Suprapubic skin (tissue), 4 donors: ENCODE data around the gene PSG5. TPM values are rescaled to one million over a fixed set of nuclear protein-coding genes. Genes with fewer than 3 reads are reported as not detected.
"Not testable (repeated sequence)": the region's sequence is repeated elsewhere in the genome, so short reads cannot be mapped to it uniquely, and the experiment has no call there.

Source experiments
- DNase-seq, 2 donors: peaks; one replicate each; pipeline ENCODE4 v3.0.0-alpha.2; 2019; ENCODE audit warnings: low spot score in 2 of 2
- H3K27ac ChIP-seq: fragments of 200-600 bp; sonication (generic); one replicate; pipeline ENCODE4 v1.5.1; 2019
- H3K27me3 ChIP-seq: fragments of 200-600 bp; sonication (generic); one replicate; pipeline ENCODE4 v1.5.1; 2019
- H3K36me3 ChIP-seq: fragments of 200-600 bp; sonication (generic); one replicate; pipeline ENCODE4 v1.5.1; 2019
- H3K4me1 ChIP-seq: fragments of 200-600 bp; sonication (generic); one replicate; pipeline ENCODE4 v1.5.1; 2019
- H3K4me3 ChIP-seq: fragments of 200-600 bp; sonication (generic); one replicate; pipeline ENCODE4 v1.5.1; 2019; ENCODE audit warnings: mild to moderate bottlenecking
- H3K9me3 ChIP-seq: fragments of 200-600 bp; sonication (generic); one replicate; pipeline ENCODE4 v1.5.1; 2019
- CTCF ChIP-seq, 2 donors: fragments of 200-600 bp in 1 of 2; fragments of 450-650 bp in 1 of 2; sonication (generic) in 1 of 2; IDR thresholded peaks; one replicate each; pipeline ENCODE4 v1.5.1; 2016 to 2019; ENCODE audit warnings: antibody characterized with exemption in 2 of 2, mild to moderate bottlenecking in 1 of 2, moderate library complexity in 1 of 2
- EP300 ChIP-seq: sonication (generic); formaldehyde crosslinking; IDR thresholded peaks from one replicate; pipeline ENCODE4 v1.6.1; 2017; ENCODE audit warnings: antibody characterized with exemption
- POLR2A ChIP-seq, 2 donors: fragments of 450-650 bp; IDR thresholded peaks; one replicate each; pipeline ENCODE4 v1.6.1; 2017; ENCODE audit warnings: antibody characterized with exemption in 2 of 2, mild to moderate bottlenecking in 2 of 2, moderate library complexity in 2 of 2
- POLR2AphosphoS5 ChIP-seq, 3 donors: sonication (generic); formaldehyde crosslinking; IDR thresholded peaks; one replicate each; pipeline ENCODE4 v1.6.1; 2017; ENCODE audit warnings: antibody characterized with exemption in 3 of 3
- WGBS: methylation state at CpG from one replicate; pipeline ENCODE4 v1.1.5; 2018; 5-methylcytosine and 5-hydroxymethylcytosine counted together
- total RNA-seq, 4 donors: library from RNA; depleted of rRNA; stranded (reverse); fragments of >200 nt; gene quantifications; one replicate each; pipeline ENCODE4 v1.1.0, GENCODE V29; 2016

PSG5 gene
- total RNA-seq, 4 donors from 2014 or later, result 0.47 to 0.51 TPM; not detected in 2

- H3K36me3 ChIP-seq, H3K9me3 ChIP-seq, DNase-seq, H3K4me1 ChIP-seq, H3K27ac ChIP-seq, H3K27me3 ChIP-seq, H3K4me3 ChIP-seq: not testable (repeated sequence)
- peak in 1 of 2 donors; percentile 28 for TF ChIP-seq CTCF (IDR thresholded peaks at IDR 0.05)
- WGBS, result 72% methylated on average over 7 of the region's 9 CpGs
Measured at GRCh38 chr19:43188092-43188491, 1.8 kb upstream of the PSG5 start.

GRCh38 chr19:43181869-43182771 is 4.2 kb downstream of the PSG5 start:
- not testable (repeated sequence) for H3K27me3 ChIP-seq, H3K4me3 ChIP-seq, H3K9me3 ChIP-seq, H3K36me3 ChIP-seq, H3K27ac ChIP-seq, H3K4me1 ChIP-seq, DNase-seq
- WGBS, result 40% methylated on average over 4 of the region's 4 CpGs

- 25% methylated on average over 1 of the region's 1 CpG for WGBS
- not testable (repeated sequence) for H3K27me3 ChIP-seq, DNase-seq, H3K4me1 ChIP-seq, H3K4me3 ChIP-seq, H3K9me3 ChIP-seq, H3K36me3 ChIP-seq, H3K27ac ChIP-seq
- TF ChIP-seq CTCF (IDR thresholded peaks at IDR 0.05), result peak in 1 of 2 donors; percentile 23
Measured at GRCh38 chr19:43179569-43180147, 6.7 kb downstream of the PSG5 start.

GRCh38 chr19:43178577-43178976 is 7.8 kb downstream of the PSG5 start:
- not testable (repeated sequence) for DNase-seq, H3K27me3 ChIP-seq, H3K36me3 ChIP-seq, H3K4me1 ChIP-seq, H3K4me3 ChIP-seq, H3K27ac ChIP-seq, H3K9me3 ChIP-seq
- no CpG with 5 or more reads among the region's 3 CpGs for WGBS

- H3K36me3 ChIP-seq, DNase-seq, H3K4me1 ChIP-seq, H3K9me3 ChIP-seq, H3K4me3 ChIP-seq, H3K27me3 ChIP-seq, H3K27ac ChIP-seq: not testable (repeated sequence)
- 62% methylated on average over 3 of the region's 3 CpGs for WGBS
Measured at GRCh38 chr19:43165906-43166305, 20.4 kb downstream of the PSG5 start.

- H3K4me3 ChIP-seq, H3K27me3 ChIP-seq, H3K27ac ChIP-seq, DNase-seq, H3K4me1 ChIP-seq, H3K9me3 ChIP-seq, H3K36me3 ChIP-seq: not testable (repeated sequence)
- WGBS, result 68% methylated on average over 3 of the region's 3 CpGs
Measured at GRCh38 chr19:43163135-43163534, 23.2 kb downstream of the PSG5 start.

- H3K27me3 ChIP-seq, H3K36me3 ChIP-seq, H3K9me3 ChIP-seq, H3K4me3 ChIP-seq, DNase-seq, H3K4me1 ChIP-seq, H3K27ac ChIP-seq: not testable (repeated sequence)
- 48% methylated on average over 2 of the region's 2 CpGs for whole genome bisulfite sequencing
Measured at GRCh38 chr19:43162261-43162660, 24.1 kb downstream of the PSG5 start.

GRCh38 chr19:43152214-43152613 is 34.1 kb downstream of the PSG5 start:
- no peak overlapping the region for H3K27ac ChIP-seq
- no peaks in the 10 kb centered on the region for H3K9me3 ChIP-seq
- no peaks in the 10 kb centered on the region for H3K27me3 ChIP-seq
- peaks cover 10% of the 10 kb centered on the region for H3K4me1 ChIP-seq
- H3K36me3 ChIP-seq, result no peaks in the 10 kb centered on the region
- no peak overlapping the region for H3K4me3 ChIP-seq
- no peak for DNase-seq
- 39% methylated on average over 4 of the region's 4 CpGs for WGBS
- TF ChIP-seq EP300, result no peak
- TF ChIP-seq POLR2A (IDR thresholded peaks at IDR 0.05), result no peak
- no peak for TF ChIP-seq POLR2AphosphoS5 (IDR thresholded peaks at IDR 0.05)
- no peak for TF ChIP-seq CTCF (IDR thresholded peaks at IDR 0.05)

GRCh38 chr19:43149788-43150187 is 36.5 kb downstream of the PSG5 start:
- not testable (repeated sequence) for H3K36me3 ChIP-seq, DNase-seq, H3K27me3 ChIP-seq, H3K9me3 ChIP-seq, H3K27ac ChIP-seq, H3K4me3 ChIP-seq
- WGBS, result 67% methylated on average over 7 of the region's 7 CpGs
- H3K4me1 ChIP-seq, result peaks cover 10% of the 10 kb centered on the region
